Spleen (tissue), 11 donors: Measurements from ENCODE around the gene PHLDB2. TPM values are rescaled to one million over a fixed set of nuclear protein-coding genes. Genes with fewer than 3 reads are reported as not detected.

Experiments
- DNase-seq: peaks from one replicate; pipeline ENCODE4 v3.0.0-alpha.2; 2020
- H3K27ac ChIP-seq, 8 donors: fragments of 200-600 bp; sonication (generic) in 7 of 8; 1 replicate in 4 of 8; 2 replicates in 4 of 8; pipeline versions ENCODE4 v1.5.0 to v1.8.0; 2016 to 2021; ENCODE audit warnings: inconsistent platforms in 4 of 8, mild to moderate bottlenecking in 4 of 8, moderate library complexity in 1 of 8
- H3K27me3 ChIP-seq, 7 donors: fragments of 200-600 bp; sonication (generic) in 6 of 7; replicated peaks in 1 of 7; 1 replicate in 4 of 7; 2 replicates in 3 of 7; pipeline versions ENCODE4 v1.5.0 to v1.8.0; 2016 to 2021; ENCODE audit warnings: inconsistent platforms in 3 of 7, mild to moderate bottlenecking in 1 of 7
- H3K36me3 ChIP-seq, 6 donors: fragments of 200-600 bp; sonication (generic) in 5 of 6; 1 replicate in 4 of 6; 2 replicates in 2 of 6; pipeline versions ENCODE4 v1.5.0 to v1.8.0; 2016 to 2021; ENCODE audit warnings: inconsistent platforms in 2 of 6
- H3K4me1 ChIP-seq, 6 donors: fragments of 200-600 bp; sonication (generic) in 5 of 6; 1 replicate in 3 of 6; 2 replicates in 3 of 6; pipeline versions ENCODE4 v1.5.0 to v1.8.0; 2016 to 2021; ENCODE audit warnings: inconsistent platforms in 3 of 6
- H3K4me3 ChIP-seq, 8 donors: fragments of 200-600 bp; sonication (generic) in 7 of 8; 1 replicate in 4 of 8; 2 replicates in 4 of 8; pipeline versions ENCODE4 v1.5.0 to v1.8.0; 2016 to 2021; ENCODE audit warnings: inconsistent platforms in 4 of 8, mild to moderate bottlenecking in 4 of 8, moderate library complexity in 2 of 8
- H3K9me3 ChIP-seq, 8 donors: fragments of 200-600 bp; sonication (generic) in 7 of 8; 1 replicate in 4 of 8; 2 replicates in 4 of 8; pipeline versions ENCODE4 v1.5.0 to v1.8.0; 2016 to 2021; ENCODE audit warnings: inconsistent platforms in 4 of 8
- CTCF ChIP-seq, 11 experiments: fragments of 200-600 bp in 7 of 11; fragments of 450-650 bp in 4 of 11; sonication (generic) in 4 of 11; IDR thresholded peaks in 8 of 11; conservative IDR thresholded peaks in 3 of 11; 1 replicate in 7 of 11; 2 replicates in 4 of 11; pipeline versions ENCODE4 v1.4.0 to v1.8.0; 2016 to 2021; ENCODE audit warnings: antibody characterized with exemption in 11 of 11, inconsistent platforms in 4 of 11, mild to moderate bottlenecking in 1 of 11
- POLR2A ChIP-seq, 3 donors: fragments of 450-650 bp; IDR thresholded peaks; one replicate each; pipeline ENCODE4 v1.5.1; 2017; ENCODE audit warnings: antibody characterized with exemption in 3 of 3, mild to moderate bottlenecking in 1 of 3
- POLR2AphosphoS5 ChIP-seq, 3 donors: sonication (generic); formaldehyde crosslinking; IDR thresholded peaks; one replicate each; pipeline ENCODE4 v1.5.1; 2017; ENCODE audit warnings: antibody characterized with exemption in 3 of 3
- WGBS, 5 donors: extraction: QIAGEN DNeasy Blood & Tissue Kit in 3 of 5; methylation state at CpG; one replicate each; pipeline versions ENCODE4 v1.1.5 to v1.1.7; 2013 to 2018; 5-methylcytosine and 5-hydroxymethylcytosine counted together
- intact Hi-C: fragments of 100-400 bp; cut with DNase I; formaldehyde crosslinking; loops from one replicate; pipeline ENCODE4 v1.15.0; 2023; ENCODE audit warnings: low total_unique reads
- polyA plus RNA-seq, 3 donors: library from polyadenylated mRNA; stranded (reverse); fragments of 200-250 nt; gene quantifications; one replicate each; pipeline ENCODE4 v1.2.1, GENCODE V29; 2013
- total RNA-seq, 7 donors: library from RNA; depleted of rRNA in 3 of 7; stranded (reverse); fragments of >200 nt in 3 of 7; fragmentation: NEBNext Ultra II Directional in 4 of 7; extraction: Animal tissue kit (Norgen Biotek cat#: 25700) in 4 of 7; gene quantifications; one replicate each; pipeline versions ENCODE4 v1.1.0 to v1.2.1, GENCODE V29; 2016 to 2021
- donor health status: healthy with polysubstance abuse.
- donor health status: DM: no; HTN: no; CAD: no; lungs with moderate emphysema.
- donor health status: DM: no; HTN: no; CAD: no.
- donor health status: Bipolar disorder and iron deficiency.
- donor health status: healthy.
- donor health status: DM: no; HTN: no; CAD: no.
- donor health status: DM: yes; HTN: yes; CAD: no.

Gene PHLDB2
- total and polyA plus RNA-seq, 10 donors: 4.7 to 78.6 (median 42.3) TPM

DNA sequence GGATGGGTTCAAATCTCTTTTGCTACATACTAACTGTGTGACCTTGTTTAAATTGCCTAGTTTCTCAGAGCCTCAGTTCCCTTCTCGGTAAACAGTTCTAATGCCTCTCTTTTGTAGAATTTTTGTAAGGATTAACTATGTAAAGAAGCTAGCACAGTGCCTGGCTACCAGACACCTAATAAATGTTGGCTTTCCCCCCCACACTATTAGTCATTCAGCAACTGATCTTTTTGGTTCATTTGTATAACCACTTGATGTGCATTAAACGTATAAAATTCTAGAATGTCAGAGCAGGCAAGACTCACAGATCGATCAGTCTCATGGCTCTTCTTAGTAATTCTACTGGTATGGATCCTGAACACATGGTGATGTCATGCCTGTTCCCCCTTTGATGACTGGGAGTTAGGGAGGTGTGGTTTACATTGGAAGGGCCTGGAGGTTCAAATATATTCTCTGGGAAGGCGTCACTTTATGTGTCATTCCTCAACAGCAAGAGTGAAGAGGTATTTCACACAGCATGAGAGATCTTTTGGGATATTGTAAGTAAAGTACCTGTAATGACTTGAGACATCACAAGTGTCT lies 146.1 kb downstream of the PHLDB2 start:
- H3K27ac ChIP-seq: no peak overlapping the region
- WGBS, 5 donors: 60 to 86% (median 68%) methylated on average over 4 of the region's 4 CpGs
- H3K36me3 ChIP-seq: no peaks in the 10 kb centered on the region
- peaks cover 0 to 3% (median 0%) of the 10 kb centered on the region in 6 donors for H3K4me1 ChIP-seq
- no peak for TF ChIP-seq POLR2AphosphoS5 (IDR thresholded peaks at IDR 0.05)
- no peak for TF ChIP-seq POLR2A (IDR thresholded peaks at IDR 0.05)
- no peak for TF ChIP-seq CTCF (IDR thresholded peaks at IDR 0.05 in 8 of 11, conservative IDR thresholded peaks at IDR 0.05 in 3 of 11)
- H3K27me3 ChIP-seq: peaks cover 0 to 5% (median 0%) of the 10 kb centered on the region in 7 donors
- intact Hi-C loops: no loop called here
- H3K9me3 ChIP-seq: no peaks in the 10 kb centered on the region
- DNase-seq: no peak
- H3K4me3 ChIP-seq: no peak overlapping the region

- Histone ChIP-seq H3K4me1 (peaks cover 0 to 6% (median 2%) of the 10 kb centered on the region in 6 donors), H3K36me3 (no peaks in the 10 kb centered on the region), H3K4me3 (no peak overlapping the region), H3K27me3 (no peaks in the 10 kb centered on the region), H3K9me3 (no peaks in the 10 kb centered on the region), H3K27ac (no peak overlapping the region)
- intact Hi-C loops: no loop called here
- DNase-seq: no peak
- no peak for TF ChIP-seq CTCF (IDR thresholded peaks at IDR 0.05 in 8 of 11, conservative IDR thresholded peaks at IDR 0.05 in 3 of 11)
- TF ChIP-seq POLR2AphosphoS5 (IDR thresholded peaks at IDR 0.05): no peak
- no peak for TF ChIP-seq POLR2A (IDR thresholded peaks at IDR 0.05)
- WGBS, 5 donors: 54 to 94% (median 65%) methylated on average over 1 of the region's 1 CpG
Measured at GRCh38 chr3:112007633-112008032, 148.6 kb downstream of the PHLDB2 start.

GRCh38 chr3:112009670-112010069 lies 150.6 kb downstream of the PHLDB2 start:
- no peak for DNase-seq
- Histone ChIP-seq H3K9me3 (no peaks in the 10 kb centered on the region), H3K27ac (no peak overlapping the region), H3K4me1 (peaks cover 0 to 18% (median 12%) of the 10 kb centered on the region in 6 donors), H3K4me3 (no peak overlapping the region), H3K27me3 (no peaks in the 10 kb centered on the region), H3K36me3 (no peaks in the 10 kb centered on the region)
- WGBS, 5 donors: 70 to 88% (median 77%) methylated on average over 2 of the region's 2 CpGs
- intact Hi-C loops: no loop called here
- TF ChIP-seq CTCF (IDR thresholded peaks at IDR 0.05 in 8 of 11, conservative IDR thresholded peaks at IDR 0.05 in 3 of 11) (no peak), POLR2AphosphoS5 (IDR thresholded peaks at IDR 0.05) (no peak), POLR2A (IDR thresholded peaks at IDR 0.05) (no peak)

DNA sequence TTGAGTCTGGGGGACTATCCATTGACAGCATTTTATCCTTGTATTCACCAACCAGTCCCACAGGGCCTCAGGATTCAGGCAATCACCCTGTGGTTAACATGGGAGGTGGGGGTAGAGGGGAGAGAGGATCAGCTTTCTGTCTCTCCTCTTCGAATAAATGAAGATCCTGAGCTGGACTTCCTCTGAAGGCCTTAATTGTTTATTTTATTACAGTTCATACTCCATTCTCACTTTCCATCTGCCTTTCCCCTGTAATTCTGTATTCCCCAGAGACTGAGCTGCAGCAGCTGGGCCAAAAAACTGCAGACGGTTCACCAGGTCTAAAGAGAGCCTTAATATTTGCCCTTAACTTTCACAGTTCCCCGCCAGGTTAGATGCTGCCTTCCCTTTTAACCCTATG lies 151.6 kb downstream of the PHLDB2 start:
- WGBS, 5 donors: 71 to 88% (median 82%) methylated on average over 3 of the region's 3 CpGs
- Histone ChIP-seq H3K4me3 (no peak overlapping the region), H3K4me1 (peaks cover 0 to 18% (median 12%) of the 10 kb centered on the region in 6 donors), H3K27me3 (no peaks in the 10 kb centered on the region), H3K9me3 (no peaks in the 10 kb centered on the region), H3K36me3 (no peaks in the 10 kb centered on the region), H3K27ac (no peak overlapping the region)
- no peak for DNase-seq
- TF ChIP-seq POLR2AphosphoS5 (IDR thresholded peaks at IDR 0.05) (no peak), CTCF (IDR thresholded peaks at IDR 0.05 in 8 of 11, conservative IDR thresholded peaks at IDR 0.05 in 3 of 11) (no peak), POLR2A (IDR thresholded peaks at IDR 0.05) (no peak)
- intact Hi-C loops: no loop called here
